Thyroid gland (tissue), 4 donors: ENCODE results near the gene HSD17B4.

ENCODE experiments used
- CTCF ChIP-seq, 6 experiments: fragments of 200-600 bp in 3 of 6; fragments of 450-650 bp in 3 of 6; sonication (generic) in 3 of 6; IDR thresholded peaks; one replicate each; pipeline ENCODE4 v1.5.1; 2016 to 2019; ENCODE audit warnings: antibody characterized with exemption in 6 of 6, mild to moderate bottlenecking in 2 of 6, inconsistent platforms in 1 of 6, moderate library complexity in 1 of 6
- POLR2A ChIP-seq, 2 donors: fragments of 450-650 bp; IDR thresholded peaks; one replicate each; pipeline ENCODE4 v1.6.1; 2017; ENCODE audit warnings: antibody characterized with exemption in 2 of 2, mild to moderate bottlenecking in 2 of 2, moderate library complexity in 1 of 2

- no peak for TF ChIP-seq CTCF (IDR thresholded peaks at IDR 0.05)
- TF ChIP-seq POLR2A (IDR thresholded peaks at IDR 0.05) = no peak
Measured at GRCh38 chr5:119465640-119466039, 13.3 kb downstream of the HSD17B4 start.
